LHCN-M2 (cell line): ENCODE measurements around the gene C4A. TPM values are rescaled to one million over a fixed set of nuclear protein-coding genes. Genes with fewer than 3 reads are reported as not detected.
A peak's percentile ranks its signal among the peaks of the same experiment; 100 is the strongest.
"Not testable (repeated sequence)": the region's sequence is repeated elsewhere in the genome, so short reads cannot be mapped to it uniquely, and the experiment has no call there.

Experiments
- DNase-seq: peaks from one replicate; pipeline ENCODE4 v3.0.0-alpha.2; 2012; ENCODE audit warnings: low read depth
- total RNA-seq: library from RNA; depleted of rRNA; stranded (reverse); fragments of >200 nt; gene quantifications from 2 replicates; pipeline ENCODE4 v1.2.3, GENCODE V29; 2014

C4A gene
- total RNA-seq, 1 experiment from 2014 or later = 1.9 TPM

- peak; percentile 97 for DNase-seq
These were observed 22.8 kb upstream of the C4A start, which contains the start of the genes NELFE and SKIC2 for GRCh38 chr6:31958741-31959739. Gene NELFE, minus strand, starts transcription at chr6:31958971. Its CDS starts 525 bp downstream, at chr6:31958446. Gene SKIC2, plus strand, starts transcription at chr6:31959175. Its CDS starts 18 bp downstream, at chr6:31959193.

- DNase-seq = no peak
These were observed 20.2 kb upstream of the C4A start for GRCh38 chr6:31961616-31962015.

GRCh38 chr6:31963921-31964320, 17.9 kb upstream of the C4A start:
- no peak for DNase-seq

GRCh38 chr6:31965700-31966099, 16.2 kb upstream of the C4A start:
- DNase-seq = no peak

- no peak for DNase-seq
These were observed 15.4 kb upstream of the C4A start for GRCh38 chr6:31966506-31966905.

GRCh38 chr6:31966997-31967925, 14.6 kb upstream of the C4A start:
- no peak for DNase-seq

- DNase-seq = no peak
These were observed 13.9 kb upstream of the C4A start for GRCh38 chr6:31967926-31968320.

- no peak for DNase-seq
These were observed 13.5 kb upstream of the C4A start for GRCh38 chr6:31968326-31968725.

- no peak for DNase-seq
These were observed 12.8 kb upstream of the C4A start for GRCh38 chr6:31968791-31969711.

GRCh38 chr6:31969712-31970603, 11.9 kb upstream of the C4A start:
- DNase-seq = no peak

- DNase-seq = no peak
These were observed 11.1 kb upstream of the C4A start for GRCh38 chr6:31970604-31971271.

- no peak for DNase-seq
These were observed 10.4 kb upstream of the C4A start for GRCh38 chr6:31971279-31971992.

- DNase-seq = peak; percentile 98
These were observed 9.7 kb upstream of the C4A start, which contains the start of gene DXO for GRCh38 chr6:31971993-31972708. Gene DXO, minus strand, starts transcription at chr6:31972138. Its CDS starts 463 bp downstream, at chr6:31971675.

- DNase-seq = peak; percentile 36
These were observed 9.0 kb upstream of the C4A start for GRCh38 chr6:31972709-31973350.

- DNase-seq = not testable (repeated sequence)
These were observed 5.8 kb upstream of the C4A start for GRCh38 chr6:31976065-31976464.

GRCh38 chr6:31977816-31978431, 3.9 kb upstream of the C4A start:
- no peak for DNase-seq

- DNase-seq = no peak
These were observed 3.0 kb upstream of the C4A start for GRCh38 chr6:31978831-31979230.
